ENCODE measurements around the gene NPIPB6.

The NPIPB6 gene

DNA sequence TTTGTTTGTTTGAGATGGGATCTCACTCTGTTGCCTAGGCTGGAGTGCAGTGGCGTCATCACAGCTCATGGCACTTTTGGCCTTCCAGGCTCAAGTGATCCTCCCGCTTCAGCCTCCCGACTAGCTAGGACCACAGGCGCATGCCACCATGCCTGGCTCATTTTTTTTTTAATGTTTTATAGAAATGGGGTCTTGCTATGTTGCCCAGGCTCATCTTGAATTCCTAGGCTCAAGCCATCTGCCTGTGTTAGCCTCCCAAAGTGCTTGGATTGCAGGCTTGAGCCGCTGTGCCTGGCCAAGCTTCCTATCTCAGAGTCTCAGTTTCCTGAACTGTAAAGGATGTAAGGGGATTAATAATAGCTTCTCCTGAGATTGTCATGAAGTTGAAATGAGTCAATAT is 63.0 kb downstream of the NPIPB6 start:
- ChIA-PET POLR2A (no interaction called here), CTCF (interaction anchor here (0.5 to 4.3 kb wide), 3 partner anchors 14 to 23 kb away, joined by 3 to 13 read pairs (median 5); no protein-coding TSS in a partner anchor)
- no peak for DNase-seq (ENCODE audit: low read depth, low spot score)
- TF ChIP-seq CTCF (IDR thresholded peaks at IDR 0.05; ENCODE audit: insufficient read depth, low read length, missing control alignments), result no peak
- H3K4me3 ChIP-seq (ENCODE audit: low read depth, low read length), result no peak overlapping the region

DNA sequence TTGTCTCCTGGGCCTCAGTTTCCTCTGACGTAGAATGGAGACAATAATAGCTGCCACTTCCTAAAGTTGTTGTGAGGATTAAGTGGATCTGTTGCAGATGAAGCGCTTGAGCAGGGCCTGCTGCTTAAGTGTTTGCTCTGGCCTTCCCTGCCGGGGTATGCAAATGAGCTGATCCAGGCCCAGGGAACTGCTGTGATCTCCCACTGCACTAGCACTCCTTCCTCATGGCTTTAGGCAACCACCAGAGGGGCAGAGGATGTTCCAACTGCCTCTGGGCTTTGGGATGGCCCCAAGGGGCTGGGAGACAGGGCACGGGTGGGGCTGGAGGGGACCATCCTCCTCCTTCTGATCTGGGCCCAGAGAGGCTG is 64.8 kb downstream of the NPIPB6 start:
- CTCF ChIA-PET, result interaction anchor here (1.7 to 4.3 kb wide), 3 partner anchors 19 to 23 kb away, joined by 7 to 13 read pairs (median 8); no protein-coding TSS in a partner anchor
- no peak for TF ChIP-seq CTCF (IDR thresholded peaks at IDR 0.05; ENCODE audit: insufficient read depth, low read length, missing control alignments)
- POLR2A ChIA-PET, result no interaction called here
- H3K4me3 ChIP-seq (ENCODE audit: low read depth, low read length), result no peak overlapping the region
- no peak for DNase-seq (ENCODE audit: low read depth, low spot score)

DNA sequence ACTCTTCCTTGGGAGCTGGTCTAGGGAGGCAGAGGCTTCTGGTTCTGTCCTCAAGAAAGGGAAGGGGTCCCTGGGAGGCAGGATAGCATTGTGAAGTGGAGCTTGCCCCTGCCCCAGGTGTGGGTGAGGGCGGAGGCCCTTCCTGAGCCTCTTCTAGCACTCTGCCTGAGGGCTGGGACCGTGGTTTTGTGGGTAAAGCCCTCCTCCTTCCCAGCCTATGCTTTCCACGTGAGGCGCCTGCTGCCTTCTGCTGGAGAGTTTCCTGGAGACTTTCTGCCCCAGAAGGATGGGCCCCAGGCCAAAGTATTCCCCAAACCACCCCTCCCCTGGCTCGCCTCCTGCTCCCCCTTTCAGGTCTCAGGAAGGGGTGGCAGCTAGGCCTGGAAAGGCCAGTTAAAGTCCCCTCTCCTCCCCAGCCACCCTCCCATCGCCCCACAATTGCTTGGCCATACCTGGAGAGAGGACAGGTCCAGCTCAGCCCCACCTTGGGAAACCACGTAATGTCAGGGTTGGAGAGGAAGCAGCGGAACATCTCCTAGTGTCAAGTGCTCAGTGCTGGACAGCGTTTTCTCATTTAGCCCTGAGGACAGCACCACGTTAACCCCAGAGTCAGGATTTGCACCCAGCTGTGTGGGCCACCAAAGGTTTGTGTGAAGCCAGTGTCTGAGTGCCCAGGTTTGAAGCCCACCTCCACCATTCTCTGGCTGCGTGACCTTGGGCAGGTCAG is 65.4 kb downstream of the NPIPB6 start:
- TF ChIP-seq CTCF (IDR thresholded peaks at IDR 0.05; ENCODE audit: insufficient read depth, low read length, missing control alignments), result no peak
- H3K4me3 ChIP-seq (ENCODE audit: low read depth, low read length), result no peak overlapping the region
- no peak for DNase-seq (ENCODE audit: low read depth, low spot score)
- ChIA-PET POLR2A (no interaction called here), CTCF (interaction anchor here (1.0 to 4.3 kb wide), 4 partner anchors 19 to 29 kb away, joined by 3 to 13 read pairs (median 8); no protein-coding TSS in a partner anchor)

- ChIA-PET POLR2A (no interaction called here), CTCF (interaction anchor here (1.0 to 2.5 kb wide), 2 partner anchors 24 to 30 kb away, joined by 3 to 8 read pairs; no protein-coding TSS in a partner anchor)
- no peak overlapping the region for H3K4me3 ChIP-seq (ENCODE audit: low read depth, low read length)
- no peak for TF ChIP-seq CTCF (IDR thresholded peaks at IDR 0.05; ENCODE audit: insufficient read depth, low read length, missing control alignments)
- no peak for DNase-seq (ENCODE audit: low read depth, low spot score)
These were observed 66.0 kb downstream of the NPIPB6 start for GRCh38 chr16:28297308-28297707.

DNA sequence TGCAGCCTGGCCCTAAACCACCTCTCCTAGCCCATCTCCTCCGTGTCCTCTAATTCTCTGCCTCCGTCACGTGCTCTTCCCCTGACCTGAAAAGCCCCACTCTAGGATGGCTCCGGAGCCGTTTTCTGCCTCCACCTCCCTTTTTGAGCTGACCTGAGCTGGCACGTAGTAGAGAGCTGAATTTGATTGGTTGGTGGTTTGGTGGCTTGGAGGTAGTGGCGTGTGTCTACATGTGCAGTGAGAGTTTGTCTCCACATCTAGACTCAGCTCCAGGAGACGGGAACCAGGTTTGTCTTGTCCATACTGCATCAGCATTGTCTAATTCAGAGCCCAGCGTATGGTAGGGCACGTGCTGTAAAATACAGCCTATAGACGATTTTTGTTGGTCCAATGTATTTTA is 68.0 kb downstream of the NPIPB6 start:
- H3K4me3 ChIP-seq (ENCODE audit: low read depth, low read length), result no peak overlapping the region
- ChIA-PET CTCF (interaction anchor here (1.3 kb wide), 1 partner anchor 21 kb away, joined by 4 read pairs; no protein-coding TSS in a partner anchor), POLR2A (no interaction called here)
- no peak for DNase-seq (ENCODE audit: low read depth, low spot score)
- no peak for TF ChIP-seq CTCF (IDR thresholded peaks at IDR 0.05; ENCODE audit: insufficient read depth, low read length, missing control alignments)

GRCh38 chr16:28294201-28294600 is 69.1 kb downstream of the NPIPB6 start:
- H3K4me3 ChIP-seq (ENCODE audit: low read depth, low read length), result no peak overlapping the region
- ChIA-PET CTCF (interaction anchor here (1.0 to 4.7 kb wide), 2 partner anchors 10 to 17 kb away, joined by 3 to 21 read pairs; no protein-coding TSS in a partner anchor), POLR2A (no interaction called here)
- TF ChIP-seq CTCF (IDR thresholded peaks at IDR 0.05; ENCODE audit: insufficient read depth, low read length, missing control alignments), result no peak
- no peak for DNase-seq (ENCODE audit: low read depth, low spot score)

Measured in AG04449 (cell line).